Glomerular endothelial cell (primary cell): Measurements from ENCODE around the gene FGB. TPM values are rescaled to one million over a fixed set of nuclear protein-coding genes. Genes with fewer than 3 reads are reported as not detected.

ENCODE experiments used
- DNase-seq: peaks from one replicate; pipeline ENCODE4 v3.0.0-alpha.2; 2011; ENCODE audit warnings: low read depth, low spot score; ENCODE audit errors: extremely low read depth
- total RNA-seq: library from RNA; depleted of rRNA; stranded (reverse); fragments of >200 nt; gene quantifications from 2 replicates; pipeline ENCODE4 v1.2.3, GENCODE V29; 2015

FGB gene
- total RNA-seq, 1 donor from 2014 or later, result not detected

- DNase-seq, result no peak
Observed at GRCh38 chr4:154565704-154566103, 2.9 kb downstream of the FGB start.

DNA sequence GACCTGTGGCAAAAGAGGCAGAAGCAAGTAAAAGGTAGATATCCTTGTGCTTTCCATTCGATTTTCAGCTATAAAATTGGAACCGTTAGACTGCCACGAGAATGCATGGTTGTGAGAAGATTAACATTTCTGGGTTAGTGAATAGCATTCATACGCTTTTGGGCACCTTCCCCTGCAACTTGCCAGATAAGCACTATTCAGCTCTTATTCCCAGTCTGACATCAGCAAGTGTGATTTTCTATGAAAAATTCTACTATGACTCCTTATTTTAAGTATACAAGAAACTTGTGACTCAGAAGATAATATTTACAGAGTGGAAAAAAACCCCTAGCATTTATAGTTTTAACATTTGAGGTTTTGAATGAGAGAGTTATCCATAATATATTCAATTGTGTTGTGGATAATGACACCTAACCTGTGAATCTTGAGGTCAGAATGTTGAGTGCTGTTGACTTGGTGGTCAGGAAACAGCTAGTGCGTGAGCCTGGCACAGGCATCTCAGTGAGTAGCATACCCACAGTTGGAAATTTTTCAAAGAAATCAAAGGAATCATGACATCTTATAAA lies 3.9 kb downstream of the FGB start:
- no peak for DNase-seq

GRCh38 chr4:154569028-154569427 lies 6.2 kb downstream of the FGB start:
- no peak for DNase-seq

DNA sequence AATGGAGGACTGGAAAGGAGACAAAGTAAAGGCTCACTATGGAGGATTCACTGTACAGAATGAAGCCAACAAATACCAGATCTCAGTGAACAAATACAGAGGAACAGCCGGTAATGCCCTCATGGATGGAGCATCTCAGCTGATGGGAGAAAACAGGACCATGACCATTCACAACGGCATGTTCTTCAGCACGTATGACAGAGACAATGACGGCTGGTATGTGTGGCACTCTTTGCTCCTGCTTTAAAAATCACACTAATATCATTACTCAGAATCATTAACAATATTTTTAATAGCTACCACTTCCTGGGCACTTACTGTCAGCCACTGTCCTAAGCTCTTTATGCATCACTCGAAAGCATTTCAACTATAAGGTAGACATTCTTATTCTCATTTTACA lies 6.8 kb downstream of the FGB start:
- DNase-seq, result no peak

GRCh38 chr4:154573190-154573870 lies 10.5 kb downstream of the FGB start:
- DNase-seq, result no peak

- no peak for DNase-seq
Observed at GRCh38 chr4:154574311-154574710, 11.5 kb downstream of the FGB start.

DNA sequence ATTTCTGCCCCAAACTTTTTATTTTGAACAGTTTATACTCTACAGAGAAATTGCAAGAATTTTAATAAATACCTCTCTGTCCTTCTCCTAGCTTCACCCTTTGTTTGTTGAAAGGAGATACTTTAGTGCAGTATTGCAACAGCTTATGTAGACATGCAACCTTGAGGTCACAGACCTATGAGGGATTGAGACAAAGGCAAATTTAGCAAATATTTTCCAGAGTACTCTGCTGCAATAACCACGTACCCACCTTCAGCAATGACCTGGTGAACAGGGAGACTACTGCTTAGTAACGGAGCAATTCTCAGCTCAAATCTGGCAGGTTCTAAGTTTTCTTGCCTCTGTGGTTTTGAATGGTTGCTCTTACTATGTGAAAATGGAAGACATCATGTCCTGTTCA lies 14.5 kb downstream of the FGB start:
- no peak for DNase-seq

DNA sequence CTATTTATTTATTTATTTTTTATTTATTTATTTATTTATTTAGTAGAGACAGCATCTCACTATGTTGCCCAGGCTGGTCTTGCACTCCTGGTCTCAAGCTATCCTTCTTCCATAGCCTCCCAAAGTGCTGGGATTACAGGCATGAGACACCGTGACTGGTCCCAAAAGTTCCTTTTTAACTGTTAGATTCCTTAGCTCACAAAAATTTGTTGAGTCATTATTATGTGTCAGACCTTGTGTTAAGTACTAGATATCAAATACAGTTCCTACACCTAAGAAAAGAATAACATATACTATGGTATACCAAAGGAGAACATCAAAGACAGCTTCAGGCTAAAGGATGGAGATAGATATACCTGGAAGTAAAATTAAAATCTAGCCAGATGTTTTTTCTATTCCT lies 16.1 kb downstream of the FGB start:
- no peak for DNase-seq

DNA sequence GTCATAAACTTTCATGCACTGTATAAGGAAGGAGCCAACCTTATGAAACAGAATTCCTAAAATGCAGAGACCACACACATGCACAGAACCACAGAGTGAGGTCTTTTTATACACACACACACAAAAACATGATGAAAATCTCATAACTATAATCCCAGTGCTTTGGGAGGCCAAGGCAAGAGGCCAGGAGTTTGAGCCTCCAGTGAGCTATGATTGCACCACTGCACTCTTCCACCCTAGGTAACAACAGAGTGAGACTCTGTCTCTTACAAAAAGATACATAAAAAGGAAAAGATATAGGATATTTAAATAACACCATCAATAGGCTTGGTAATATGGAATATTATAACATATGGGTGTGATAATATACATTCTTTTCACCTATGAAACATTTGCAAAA lies 17.1 kb downstream of the FGB start:
- no peak for DNase-seq

DNA sequence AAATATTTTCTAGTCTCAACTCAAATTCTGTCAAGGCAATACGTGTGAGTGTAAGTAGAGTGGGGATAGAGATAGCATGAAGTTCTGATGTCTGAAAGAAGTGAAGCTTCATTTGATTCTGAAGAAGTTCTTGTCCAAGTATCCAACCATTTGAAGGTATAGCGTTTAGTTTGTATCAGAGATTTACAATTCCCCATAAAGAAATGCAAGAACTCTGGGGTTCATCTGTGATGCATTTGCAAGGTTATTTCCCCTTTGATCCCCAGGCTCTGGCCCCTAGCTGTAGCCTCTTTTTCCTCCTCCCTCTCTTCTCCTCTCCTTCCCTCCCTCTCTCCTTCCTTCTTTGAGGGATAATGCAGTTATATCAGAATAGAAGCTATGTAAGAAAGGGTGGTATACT lies 19.9 kb downstream of the FGB start:
- no peak for DNase-seq

- no peak for DNase-seq
Observed at GRCh38 chr4:154583230-154583629, 20.4 kb downstream of the FGB start.

- no peak for DNase-seq
Observed at GRCh38 chr4:154583677-154584076, 20.9 kb downstream of the FGB start.

- no peak for DNase-seq
Observed at GRCh38 chr4:154584259-154584658, 21.4 kb downstream of the FGB start.

DNA sequence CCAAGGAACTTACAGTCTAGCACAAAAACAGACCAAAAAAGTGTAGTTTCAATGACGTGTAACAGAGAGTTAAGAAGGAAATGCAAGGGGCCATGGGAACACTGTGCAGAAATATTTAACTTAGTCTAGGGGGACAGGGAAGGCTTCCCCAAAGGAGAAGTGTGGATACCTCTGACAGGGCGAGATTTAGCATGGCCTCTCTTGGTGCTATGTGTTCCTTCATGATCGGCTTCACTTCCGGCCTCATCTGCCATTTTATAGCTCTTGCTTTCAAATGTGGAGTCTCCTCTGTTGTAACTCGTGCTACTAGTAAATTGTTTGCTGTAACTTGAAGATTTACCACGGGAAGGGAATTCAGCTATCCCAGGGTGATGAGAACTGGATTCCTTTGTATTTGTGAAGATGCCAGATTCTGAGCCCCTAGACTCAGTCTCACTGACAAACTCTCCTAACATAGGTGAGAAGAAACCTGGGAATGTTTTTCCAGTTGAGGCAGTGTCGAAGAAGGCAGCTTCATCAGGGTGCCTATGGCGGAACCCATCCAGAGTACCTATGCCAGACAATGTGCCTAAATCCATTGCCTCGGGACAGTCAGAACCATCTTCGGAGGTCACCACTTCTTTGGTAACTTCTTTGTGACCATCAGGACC lies 22.7 kb downstream of the FGB start:
- DNase-seq, result no peak

GRCh38 chr4:154586296-154587033 lies 23.7 kb downstream of the FGB start:
- DNase-seq, result no peak

- DNase-seq, result no peak
Observed at GRCh38 chr4:154588198-154588597, 25.4 kb downstream of the FGB start.

DNA sequence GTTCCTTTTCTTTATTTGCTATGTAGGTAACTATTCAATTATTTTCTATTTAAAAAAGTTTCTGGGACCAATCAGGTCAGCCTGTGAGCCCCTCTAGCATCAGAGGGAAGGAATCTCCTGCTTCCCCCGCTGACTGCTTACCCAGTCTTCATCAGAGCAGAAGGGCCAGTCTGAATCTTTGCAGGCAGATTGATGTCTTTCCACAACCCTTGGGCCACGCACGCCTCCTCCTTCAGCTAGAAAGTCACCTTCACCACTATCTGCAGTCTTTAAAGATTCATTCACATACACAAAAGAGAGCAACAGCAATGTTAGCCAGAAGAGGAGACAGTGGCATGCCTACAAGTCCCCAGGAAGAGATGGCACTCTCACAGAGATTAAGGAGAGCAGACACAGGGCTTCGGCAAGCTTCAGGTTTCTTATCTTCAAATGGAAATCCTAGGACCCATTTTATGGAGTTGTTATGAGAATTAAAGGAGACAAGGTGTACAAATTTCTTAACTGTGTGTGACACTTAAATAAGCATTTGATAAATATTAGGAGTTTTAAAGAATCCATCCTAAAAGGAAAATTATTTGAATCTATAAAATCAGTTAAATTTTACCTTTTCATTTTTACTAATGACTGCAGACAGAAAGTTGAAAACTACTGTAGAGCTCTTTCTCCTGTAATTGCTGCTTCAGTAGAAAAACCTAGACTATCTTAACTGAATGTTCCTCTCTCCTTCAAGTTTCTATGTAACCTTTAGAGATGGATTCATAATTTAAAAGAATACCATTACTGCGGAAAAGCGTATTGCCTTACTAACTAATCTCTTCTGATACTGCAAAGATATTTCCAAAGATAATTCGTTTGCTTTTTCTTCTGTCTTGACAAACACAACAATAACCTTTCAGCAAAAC lies 26.7 kb downstream of the FGB start:
- DNase-seq, result no peak

GRCh38 chr4:154590329-154591006 lies 27.7 kb downstream of the FGB start, which contains the start of gene FGA:
TSS of gene FGA (minus strand) at chr4:154590742. CDS start at chr4:154590687, 55 bp downstream.
- DNase-seq, result no peak

DNA sequence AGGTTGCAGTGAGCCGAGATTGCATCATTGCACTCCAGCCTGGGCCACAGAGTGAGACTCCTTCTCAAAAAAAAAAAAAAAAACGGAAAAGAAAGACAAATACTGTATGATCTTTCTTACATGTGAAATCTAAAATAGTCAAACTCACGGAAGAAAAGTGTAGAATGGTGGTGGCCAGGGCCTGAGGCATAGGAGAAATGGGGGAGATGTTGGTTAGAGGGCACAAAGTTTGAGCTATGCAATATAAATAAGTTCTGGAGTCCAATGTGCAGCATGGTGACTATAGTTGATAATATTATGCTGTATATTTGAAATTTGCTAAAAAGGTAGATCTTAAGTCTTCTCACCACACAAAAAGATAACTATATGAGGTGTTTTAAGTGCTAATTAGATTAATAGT lies 29.1 kb downstream of the FGB start:
- no peak for DNase-seq

- no peak for DNase-seq
Observed at GRCh38 chr4:154593868-154594267, 31.1 kb downstream of the FGB start.
